Prostate gland (tissue), 2 donors: Measurements from ENCODE around the gene PDP2.

Experiments
- CTCF ChIP-seq, 4 experiments: fragments of 200-600 bp in 2 of 4; fragments of 450-650 bp in 2 of 4; sonication (generic) in 2 of 4; IDR thresholded peaks; 1 replicate in 3 of 4; 2 replicates in 1 of 4; pipeline ENCODE4 v1.5.1; 2016 to 2019; ENCODE audit warnings: antibody characterized with exemption in 4 of 4, mild to moderate bottlenecking in 2 of 4, moderate library complexity in 2 of 4
- POLR2A ChIP-seq: fragments of 450-650 bp; IDR thresholded peaks from one replicate; pipeline ENCODE4 v1.6.1; 2016; ENCODE audit warnings: antibody characterized with exemption, mild to moderate bottlenecking
- POLR2AphosphoS5 ChIP-seq: sonication (generic); formaldehyde crosslinking; IDR thresholded peaks from one replicate; pipeline ENCODE4 v1.6.1; 2017; ENCODE audit warnings: antibody characterized with exemption

- TF ChIP-seq CTCF (IDR thresholded peaks at IDR 0.05), result no peak
- TF ChIP-seq POLR2A, result no peak
- TF ChIP-seq POLR2AphosphoS5, result no peak
These were observed 28.6 kb downstream of the PDP2 start for GRCh38 chr16:66908762-66909559.
